WTC11 (cell line): ENCODE results near the gene NTRK1. TPM values are rescaled to one million over a fixed set of nuclear protein-coding genes. Genes with fewer than 3 reads are reported as not detected.

Source experiments
- EMX1 ChIP-seq: fragments of 250-450 bp; sonication (Bioruptor Pico); IDR thresholded peaks from 2 replicates; pipeline ENCODE4 v1.8.0; 2021; ENCODE audit warnings: mild to moderate bottlenecking
- FOXK1 ChIP-seq: sonication (generic); formaldehyde crosslinking; IDR thresholded peaks from 2 replicates; pipeline ENCODE4 v1.8.0; 2022; ENCODE audit warnings: mild to moderate bottlenecking, moderate library complexity, missing genetic modification reagents
- GTF2I ChIP-seq: fragments of 250-450 bp; sonication (Bioruptor Pico); conservative IDR thresholded peaks from 2 replicates; pipeline ENCODE4 v1.4.0; 2021; ENCODE audit warnings: mild to moderate bottlenecking
- JAZF1 ChIP-seq: fragments of 250-450 bp; sonication (Bioruptor Pico); IDR thresholded peaks from 2 replicates; pipeline ENCODE4 v1.9.0; 2021; ENCODE audit warnings: moderate library complexity, mild to moderate bottlenecking, inconsistent platforms
- MXD4 ChIP-seq: fragments of 250-450 bp; sonication (Bioruptor Pico); IDR thresholded peaks from 2 replicates; pipeline ENCODE4 v1.8.0; 2021; ENCODE audit warnings: mild to moderate bottlenecking, moderate library complexity, borderline replicate concordance
- NFATC4 ChIP-seq: fragments of 250-450 bp; sonication (Bioruptor Pico); IDR thresholded peaks from 2 replicates; pipeline ENCODE4 v1.9.0; 2021; ENCODE audit warnings: mild to moderate bottlenecking
- NFE2L1 ChIP-seq: sonication (generic); formaldehyde crosslinking; IDR thresholded peaks from 2 replicates; pipeline ENCODE4 v1.8.1; 2023; ENCODE audit warnings: missing genetic modification reagents
- NR1H2 ChIP-seq: sonication (generic); formaldehyde crosslinking; IDR thresholded peaks from 2 replicates; pipeline ENCODE4 v1.9.0; 2021; ENCODE audit warnings: mild to moderate bottlenecking, moderate library complexity, missing genetic modification reagents
- NR2C2 ChIP-seq: sonication (generic); formaldehyde crosslinking; IDR thresholded peaks from 2 replicates; pipeline ENCODE4 v1.8.0; 2022; ENCODE audit warnings: mild to moderate bottlenecking, missing genetic modification reagents
- OVOL2 ChIP-seq: fragments of 250-450 bp; sonication (Bioruptor Pico); IDR thresholded peaks from 2 replicates; pipeline ENCODE4 v1.9.0; 2021; ENCODE audit warnings: mild to moderate bottlenecking, borderline replicate concordance
- PRRX2 ChIP-seq: fragments of 250-450 bp; sonication (Bioruptor Pico); IDR thresholded peaks from 2 replicates; pipeline ENCODE4 v1.8.0; 2021; ENCODE audit warnings: mild to moderate bottlenecking
- SMAD3 ChIP-seq: sonication (generic); formaldehyde crosslinking; IDR thresholded peaks from 2 replicates; pipeline ENCODE4 v1.8.0; 2022; ENCODE audit warnings: missing genetic modification reagents, mild to moderate bottlenecking, borderline replicate concordance
- SP1 ChIP-seq: sonication (generic); formaldehyde crosslinking; conservative IDR thresholded peaks from 2 replicates; pipeline ENCODE4 v1.8.1; 2022; ENCODE audit warnings: missing genetic modification reagents
- TEAD1 ChIP-seq: sonication (generic); formaldehyde crosslinking; IDR thresholded peaks from 2 replicates; pipeline ENCODE4 v1.8.0; 2022; ENCODE audit warnings: mild to moderate bottlenecking, missing genetic modification reagents
- TEAD4 ChIP-seq: sonication (generic); formaldehyde crosslinking; IDR thresholded peaks from 2 replicates; pipeline ENCODE4 v1.8.0; 2022; ENCODE audit warnings: mild to moderate bottlenecking, missing genetic modification reagents
- ZBTB21 ChIP-seq: sonication (generic); formaldehyde crosslinking; IDR thresholded peaks from 2 replicates; pipeline ENCODE4 v1.8.1; 2023; ENCODE audit warnings: mild to moderate bottlenecking, missing genetic modification reagents, borderline replicate concordance
- ZNF396 ChIP-seq: fragments of 250-450 bp; sonication (Bioruptor Pico); IDR thresholded peaks from 2 replicates; pipeline ENCODE4 v1.8.0; 2021; ENCODE audit warnings: mild to moderate bottlenecking, moderate library complexity, borderline replicate concordance
- ZNF423 ChIP-seq: fragments of 250-450 bp; sonication (Bioruptor Pico); IDR thresholded peaks from 2 replicates; pipeline ENCODE4 v2.1.2; 2022; ENCODE audit warnings: mild to moderate bottlenecking, moderate library complexity
- ZNF671 ChIP-seq: fragments of 250-450 bp; sonication (Bioruptor Pico); IDR thresholded peaks from 2 replicates; pipeline ENCODE4 v1.8.0; 2021; ENCODE audit warnings: mild to moderate bottlenecking
- total RNA-seq: library from RNA; stranded (reverse); gene quantifications from 3 replicates; pipeline ENCODE4 v1.2.3, GENCODE V29; 2021
- TF ChIP-seq, protein P1 (sequence below): sonication (generic); formaldehyde crosslinking; IDR thresholded peaks from 2 replicates; pipeline ENCODE4 v1.8.0; 2023; ENCODE audit warnings: missing genetic modification reagents, mild to moderate bottlenecking, borderline replicate concordance
- TF ChIP-seq, protein P2 (sequence below): fragments of 250-450 bp; sonication (Bioruptor Pico); IDR thresholded peaks from 2 replicates; pipeline ENCODE4 v1.9.0; 2021; ENCODE audit warnings: moderate library complexity, mild to moderate bottlenecking, inconsistent platforms, borderline replicate concordance
- TF ChIP-seq, protein P3 (sequence below): sonication (generic); formaldehyde crosslinking; IDR thresholded peaks from 2 replicates; pipeline ENCODE4 v1.8.0; 2022; ENCODE audit warnings: missing genetic modification reagents
- TF ChIP-seq, protein P4 (sequence below): sonication (generic); formaldehyde crosslinking; conservative IDR thresholded peaks from 2 replicates; pipeline ENCODE4 v1.8.1; 2022; ENCODE audit warnings: mild to moderate bottlenecking, missing genetic modification reagents
- TF ChIP-seq, protein P5 (sequence below): sonication (generic); formaldehyde crosslinking; IDR thresholded peaks from 2 replicates; pipeline ENCODE4 v1.8.0; 2022; ENCODE audit warnings: mild to moderate bottlenecking, missing genetic modification reagents
- TF ChIP-seq, protein P6 (sequence below): sonication (generic); formaldehyde crosslinking; IDR thresholded peaks from 2 replicates; pipeline ENCODE4 v1.8.1; 2023; ENCODE audit warnings: mild to moderate bottlenecking, missing genetic modification reagents, borderline replicate concordance
- TF ChIP-seq, protein P7 (sequence below): sonication (generic); formaldehyde crosslinking; IDR thresholded peaks from 2 replicates; pipeline ENCODE4 v1.8.1; 2022; ENCODE audit warnings: mild to moderate bottlenecking, moderate library complexity, missing genetic modification reagents
- TF ChIP-seq, protein P8 (sequence below): sonication (generic); formaldehyde crosslinking; IDR thresholded peaks from 2 replicates; pipeline ENCODE4 v1.8.0; 2023; ENCODE audit warnings: missing genetic modification reagents

NTRK1 gene
- total RNA-seq, 1 experiment from 2014 or later = 0.42 TPM

DNA sequence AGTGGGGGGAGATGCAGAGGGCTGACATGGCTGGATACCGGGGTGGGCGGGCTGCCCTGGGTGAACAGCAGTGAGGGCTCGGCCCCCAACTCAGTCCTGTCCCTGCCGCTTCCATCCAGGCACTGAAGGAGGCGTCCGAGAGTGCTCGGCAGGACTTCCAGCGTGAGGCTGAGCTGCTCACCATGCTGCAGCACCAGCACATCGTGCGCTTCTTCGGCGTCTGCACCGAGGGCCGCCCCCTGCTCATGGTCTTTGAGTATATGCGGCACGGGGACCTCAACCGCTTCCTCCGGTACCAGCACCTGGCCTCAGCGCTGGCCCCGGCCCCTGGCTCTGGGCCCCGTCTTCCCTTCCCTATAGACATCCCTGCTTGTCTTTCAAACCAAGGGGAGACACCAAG is 15.6 kb downstream of the NTRK1 start (continued):
- TF ChIP-seq NR2C2 (CRISPR knock-in tag) = no peak
- TF ChIP-seq OVOL2 (CRISPR knock-in tag) = no peak
- no peak for TF ChIP-seq ZNF423 (CRISPR knock-in tag)
- TF ChIP-seq, protein P1, sequence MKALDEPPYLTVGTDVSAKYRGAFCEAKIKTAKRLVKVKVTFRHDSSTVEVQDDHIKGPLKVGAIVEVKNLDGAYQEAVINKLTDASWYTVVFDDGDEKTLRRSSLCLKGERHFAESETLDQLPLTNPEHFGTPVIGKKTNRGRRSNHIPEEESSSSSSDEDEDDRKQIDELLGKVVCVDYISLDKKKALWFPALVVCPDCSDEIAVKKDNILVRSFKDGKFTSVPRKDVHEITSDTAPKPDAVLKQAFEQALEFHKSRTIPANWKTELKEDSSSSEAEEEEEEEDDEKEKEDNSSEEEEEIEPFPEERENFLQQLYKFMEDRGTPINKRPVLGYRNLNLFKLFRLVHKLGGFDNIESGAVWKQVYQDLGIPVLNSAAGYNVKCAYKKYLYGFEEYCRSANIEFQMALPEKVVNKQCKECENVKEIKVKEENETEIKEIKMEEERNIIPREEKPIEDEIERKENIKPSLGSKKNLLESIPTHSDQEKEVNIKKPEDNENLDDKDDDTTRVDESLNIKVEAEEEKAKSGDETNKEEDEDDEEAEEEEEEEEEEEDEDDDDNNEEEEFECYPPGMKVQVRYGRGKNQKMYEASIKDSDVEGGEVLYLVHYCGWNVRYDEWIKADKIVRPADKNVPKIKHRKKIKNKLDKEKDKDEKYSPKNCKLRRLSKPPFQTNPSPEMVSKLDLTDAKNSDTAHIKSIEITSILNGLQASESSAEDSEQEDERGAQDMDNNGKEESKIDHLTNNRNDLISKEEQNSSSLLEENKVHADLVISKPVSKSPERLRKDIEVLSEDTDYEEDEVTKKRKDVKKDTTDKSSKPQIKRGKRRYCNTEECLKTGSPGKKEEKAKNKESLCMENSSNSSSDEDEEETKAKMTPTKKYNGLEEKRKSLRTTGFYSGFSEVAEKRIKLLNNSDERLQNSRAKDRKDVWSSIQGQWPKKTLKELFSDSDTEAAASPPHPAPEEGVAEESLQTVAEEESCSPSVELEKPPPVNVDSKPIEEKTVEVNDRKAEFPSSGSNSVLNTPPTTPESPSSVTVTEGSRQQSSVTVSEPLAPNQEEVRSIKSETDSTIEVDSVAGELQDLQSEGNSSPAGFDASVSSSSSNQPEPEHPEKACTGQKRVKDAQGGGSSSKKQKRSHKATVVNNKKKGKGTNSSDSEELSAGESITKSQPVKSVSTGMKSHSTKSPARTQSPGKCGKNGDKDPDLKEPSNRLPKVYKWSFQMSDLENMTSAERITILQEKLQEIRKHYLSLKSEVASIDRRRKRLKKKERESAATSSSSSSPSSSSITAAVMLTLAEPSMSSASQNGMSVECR (CRISPR knock-in tag) = no peak
- TF ChIP-seq, protein P2, sequence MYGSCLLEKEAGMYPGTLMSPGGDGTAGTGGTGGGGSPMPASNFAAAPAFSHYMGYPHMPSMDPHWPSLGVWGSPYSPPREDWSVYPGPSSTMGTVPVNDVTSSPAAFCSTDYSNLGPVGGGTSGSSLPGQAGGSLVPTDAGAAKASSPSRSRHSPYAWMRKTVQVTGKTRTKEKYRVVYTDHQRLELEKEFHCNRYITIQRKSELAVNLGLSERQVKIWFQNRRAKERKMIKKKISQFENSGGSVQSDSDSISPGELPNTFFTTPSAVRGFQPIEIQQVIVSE = no peak
- TF ChIP-seq, protein P3, sequence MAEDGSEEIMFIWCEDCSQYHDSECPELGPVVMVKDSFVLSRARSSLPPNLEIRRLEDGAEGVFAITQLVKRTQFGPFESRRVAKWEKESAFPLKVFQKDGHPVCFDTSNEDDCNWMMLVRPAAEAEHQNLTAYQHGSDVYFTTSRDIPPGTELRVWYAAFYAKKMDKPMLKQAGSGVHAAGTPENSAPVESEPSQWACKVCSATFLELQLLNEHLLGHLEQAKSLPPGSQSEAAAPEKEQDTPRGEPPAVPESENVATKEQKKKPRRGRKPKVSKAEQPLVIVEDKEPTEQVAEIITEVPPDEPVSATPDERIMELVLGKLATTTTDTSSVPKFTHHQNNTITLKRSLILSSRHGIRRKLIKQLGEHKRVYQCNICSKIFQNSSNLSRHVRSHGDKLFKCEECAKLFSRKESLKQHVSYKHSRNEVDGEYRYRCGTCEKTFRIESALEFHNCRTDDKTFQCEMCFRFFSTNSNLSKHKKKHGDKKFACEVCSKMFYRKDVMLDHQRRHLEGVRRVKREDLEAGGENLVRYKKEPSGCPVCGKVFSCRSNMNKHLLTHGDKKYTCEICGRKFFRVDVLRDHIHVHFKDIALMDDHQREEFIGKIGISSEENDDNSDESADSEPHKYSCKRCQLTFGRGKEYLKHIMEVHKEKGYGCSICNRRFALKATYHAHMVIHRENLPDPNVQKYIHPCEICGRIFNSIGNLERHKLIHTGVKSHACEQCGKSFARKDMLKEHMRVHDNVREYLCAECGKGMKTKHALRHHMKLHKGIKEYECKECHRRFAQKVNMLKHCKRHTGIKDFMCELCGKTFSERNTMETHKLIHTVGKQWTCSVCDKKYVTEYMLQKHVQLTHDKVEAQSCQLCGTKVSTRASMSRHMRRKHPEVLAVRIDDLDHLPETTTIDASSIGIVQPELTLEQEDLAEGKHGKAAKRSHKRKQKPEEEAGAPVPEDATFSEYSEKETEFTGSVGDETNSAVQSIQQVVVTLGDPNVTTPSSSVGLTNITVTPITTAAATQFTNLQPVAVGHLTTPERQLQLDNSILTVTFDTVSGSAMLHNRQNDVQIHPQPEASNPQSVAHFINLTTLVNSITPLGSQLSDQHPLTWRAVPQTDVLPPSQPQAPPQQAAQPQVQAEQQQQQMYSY = no peak
- peak; percentile 48; the same call in 1 of the 2 replicates for TF ChIP-seq ZBTB21
- TF ChIP-seq TEAD1 = no peak
- TF ChIP-seq ZNF671 (CRISPR knock-in tag) = no peak
- TF ChIP-seq FOXK1 (CRISPR knock-in tag) = no peak
- TF ChIP-seq, protein P4, sequence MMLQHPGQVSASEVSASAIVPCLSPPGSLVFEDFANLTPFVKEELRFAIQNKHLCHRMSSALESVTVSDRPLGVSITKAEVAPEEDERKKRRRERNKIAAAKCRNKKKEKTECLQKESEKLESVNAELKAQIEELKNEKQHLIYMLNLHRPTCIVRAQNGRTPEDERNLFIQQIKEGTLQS = no peak
- no peak for TF ChIP-seq NFATC4
- peak; percentile 51; the same call in 1 of the 2 replicates for TF ChIP-seq NFE2L1 (CRISPR knock-in tag)
- no peak for TF ChIP-seq MXD4
- TF ChIP-seq, protein P5, sequence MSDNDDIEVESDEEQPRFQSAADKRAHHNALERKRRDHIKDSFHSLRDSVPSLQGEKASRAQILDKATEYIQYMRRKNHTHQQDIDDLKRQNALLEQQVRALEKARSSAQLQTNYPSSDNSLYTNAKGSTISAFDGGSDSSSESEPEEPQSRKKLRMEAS (CRISPR knock-in tag) = peak; percentile 87
- TF ChIP-seq GTF2I = no peak
- TF ChIP-seq, protein P6, sequence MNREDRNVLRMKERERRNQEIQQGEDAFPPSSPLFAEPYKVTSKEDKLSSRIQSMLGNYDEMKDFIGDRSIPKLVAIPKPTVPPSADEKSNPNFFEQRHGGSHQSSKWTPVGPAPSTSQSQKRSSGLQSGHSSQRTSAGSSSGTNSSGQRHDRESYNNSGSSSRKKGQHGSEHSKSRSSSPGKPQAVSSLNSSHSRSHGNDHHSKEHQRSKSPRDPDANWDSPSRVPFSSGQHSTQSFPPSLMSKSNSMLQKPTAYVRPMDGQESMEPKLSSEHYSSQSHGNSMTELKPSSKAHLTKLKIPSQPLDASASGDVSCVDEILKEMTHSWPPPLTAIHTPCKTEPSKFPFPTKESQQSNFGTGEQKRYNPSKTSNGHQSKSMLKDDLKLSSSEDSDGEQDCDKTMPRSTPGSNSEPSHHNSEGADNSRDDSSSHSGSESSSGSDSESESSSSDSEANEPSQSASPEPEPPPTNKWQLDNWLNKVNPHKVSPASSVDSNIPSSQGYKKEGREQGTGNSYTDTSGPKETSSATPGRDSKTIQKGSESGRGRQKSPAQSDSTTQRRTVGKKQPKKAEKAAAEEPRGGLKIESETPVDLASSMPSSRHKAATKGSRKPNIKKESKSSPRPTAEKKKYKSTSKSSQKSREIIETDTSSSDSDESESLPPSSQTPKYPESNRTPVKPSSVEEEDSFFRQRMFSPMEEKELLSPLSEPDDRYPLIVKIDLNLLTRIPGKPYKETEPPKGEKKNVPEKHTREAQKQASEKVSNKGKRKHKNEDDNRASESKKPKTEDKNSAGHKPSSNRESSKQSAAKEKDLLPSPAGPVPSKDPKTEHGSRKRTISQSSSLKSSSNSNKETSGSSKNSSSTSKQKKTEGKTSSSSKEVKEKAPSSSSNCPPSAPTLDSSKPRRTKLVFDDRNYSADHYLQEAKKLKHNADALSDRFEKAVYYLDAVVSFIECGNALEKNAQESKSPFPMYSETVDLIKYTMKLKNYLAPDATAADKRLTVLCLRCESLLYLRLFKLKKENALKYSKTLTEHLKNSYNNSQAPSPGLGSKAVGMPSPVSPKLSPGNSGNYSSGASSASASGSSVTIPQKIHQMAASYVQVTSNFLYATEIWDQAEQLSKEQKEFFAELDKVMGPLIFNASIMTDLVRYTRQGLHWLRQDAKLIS (CRISPR knock-in tag) = no peak
- TF ChIP-seq, protein P7, sequence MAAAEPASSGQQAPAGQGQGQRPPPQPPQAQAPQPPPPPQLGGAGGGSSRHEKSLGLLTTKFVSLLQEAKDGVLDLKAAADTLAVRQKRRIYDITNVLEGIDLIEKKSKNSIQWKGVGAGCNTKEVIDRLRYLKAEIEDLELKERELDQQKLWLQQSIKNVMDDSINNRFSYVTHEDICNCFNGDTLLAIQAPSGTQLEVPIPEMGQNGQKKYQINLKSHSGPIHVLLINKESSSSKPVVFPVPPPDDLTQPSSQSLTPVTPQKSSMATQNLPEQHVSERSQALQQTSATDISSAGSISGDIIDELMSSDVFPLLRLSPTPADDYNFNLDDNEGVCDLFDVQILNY = no peak
- no peak for TF ChIP-seq SMAD3
- no peak for TF ChIP-seq SP1 (CRISPR knock-in tag)
- TF ChIP-seq EMX1 (CRISPR knock-in tag) = no peak
- no peak for TF ChIP-seq JAZF1 (CRISPR knock-in tag)
- no peak for TF ChIP-seq PRRX2 (CRISPR knock-in tag)
- TF ChIP-seq TEAD4 (CRISPR knock-in tag) = no peak
- TF ChIP-seq NR1H2 (CRISPR knock-in tag) = no peak
- TF ChIP-seq, protein P8, sequence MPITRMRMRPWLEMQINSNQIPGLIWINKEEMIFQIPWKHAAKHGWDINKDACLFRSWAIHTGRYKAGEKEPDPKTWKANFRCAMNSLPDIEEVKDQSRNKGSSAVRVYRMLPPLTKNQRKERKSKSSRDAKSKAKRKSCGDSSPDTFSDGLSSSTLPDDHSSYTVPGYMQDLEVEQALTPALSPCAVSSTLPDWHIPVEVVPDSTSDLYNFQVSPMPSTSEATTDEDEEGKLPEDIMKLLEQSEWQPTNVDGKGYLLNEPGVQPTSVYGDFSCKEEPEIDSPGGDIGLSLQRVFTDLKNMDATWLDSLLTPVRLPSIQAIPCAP = no peak
- no peak for TF ChIP-seq ZNF396 (CRISPR knock-in tag)
